ENCODE measurements around the gene MEGF11.

DNA sequence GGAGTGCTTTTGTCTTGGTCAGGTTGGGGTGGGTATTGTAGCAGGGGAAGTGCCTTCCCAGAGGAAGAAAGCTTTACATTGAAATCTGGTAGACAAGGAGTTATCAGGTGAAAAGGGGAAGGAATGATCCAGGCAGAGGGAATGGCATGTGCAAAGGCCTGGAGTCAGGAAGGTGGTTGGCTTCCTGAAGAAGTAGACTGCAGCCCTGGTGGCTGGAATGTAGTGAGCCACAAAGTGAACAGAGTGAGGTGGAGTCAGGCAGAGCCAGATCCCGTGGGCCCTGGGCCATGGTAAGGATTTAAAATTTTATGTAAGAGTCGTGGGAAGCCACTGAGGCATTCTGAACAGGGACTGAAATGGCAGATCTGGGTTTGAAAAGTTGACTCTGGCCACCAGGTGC, 326.0 kb downstream of the MEGF11 start:
- TF ChIP-seq GABPA (IDR thresholded peaks at IDR 0.05; ENCODE audit: low read depth): no peak
- TF ChIP-seq, protein P1, sequence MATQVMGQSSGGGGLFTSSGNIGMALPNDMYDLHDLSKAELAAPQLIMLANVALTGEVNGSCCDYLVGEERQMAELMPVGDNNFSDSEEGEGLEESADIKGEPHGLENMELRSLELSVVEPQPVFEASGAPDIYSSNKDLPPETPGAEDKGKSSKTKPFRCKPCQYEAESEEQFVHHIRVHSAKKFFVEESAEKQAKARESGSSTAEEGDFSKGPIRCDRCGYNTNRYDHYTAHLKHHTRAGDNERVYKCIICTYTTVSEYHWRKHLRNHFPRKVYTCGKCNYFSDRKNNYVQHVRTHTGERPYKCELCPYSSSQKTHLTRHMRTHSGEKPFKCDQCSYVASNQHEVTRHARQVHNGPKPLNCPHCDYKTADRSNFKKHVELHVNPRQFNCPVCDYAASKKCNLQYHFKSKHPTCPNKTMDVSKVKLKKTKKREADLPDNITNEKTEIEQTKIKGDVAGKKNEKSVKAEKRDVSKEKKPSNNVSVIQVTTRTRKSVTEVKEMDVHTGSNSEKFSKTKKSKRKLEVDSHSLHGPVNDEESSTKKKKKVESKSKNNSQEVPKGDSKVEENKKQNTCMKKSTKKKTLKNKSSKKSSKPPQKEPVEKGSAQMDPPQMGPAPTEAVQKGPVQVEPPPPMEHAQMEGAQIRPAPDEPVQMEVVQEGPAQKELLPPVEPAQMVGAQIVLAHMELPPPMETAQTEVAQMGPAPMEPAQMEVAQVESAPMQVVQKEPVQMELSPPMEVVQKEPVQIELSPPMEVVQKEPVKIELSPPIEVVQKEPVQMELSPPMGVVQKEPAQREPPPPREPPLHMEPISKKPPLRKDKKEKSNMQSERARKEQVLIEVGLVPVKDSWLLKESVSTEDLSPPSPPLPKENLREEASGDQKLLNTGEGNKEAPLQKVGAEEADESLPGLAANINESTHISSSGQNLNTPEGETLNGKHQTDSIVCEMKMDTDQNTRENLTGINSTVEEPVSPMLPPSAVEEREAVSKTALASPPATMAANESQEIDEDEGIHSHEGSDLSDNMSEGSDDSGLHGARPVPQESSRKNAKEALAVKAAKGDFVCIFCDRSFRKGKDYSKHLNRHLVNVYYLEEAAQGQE (IDR thresholded peaks at IDR 0.05; ENCODE audit: insufficient replicate concordance, low read depth): no peak
